HG02642 (cell line): ENCODE data around the gene HBQ1.
A peak's percentile ranks its signal among the peaks of the same experiment; 100 is the strongest.
"Not testable (repeated sequence)": the region's sequence is repeated elsewhere in the genome, so short reads cannot be mapped to it uniquely, and the experiment has no call there.

Experiments
- ATAC-seq: cut with Tn5 transposase; IDR thresholded peaks from one replicate; pipeline ENCODE4 v1.9.1; 2021; ENCODE audit warnings: mild to moderate bottlenecking; ENCODE audit not compliant: unreplicated experiment, poor library complexity

The HBQ1 gene

GRCh38 chr16:175011-175949 is 5.0 kb upstream of the HBQ1 start:
- ATAC-seq, result no peak

- ATAC-seq, result not testable (repeated sequence)
Measured at GRCh38 chr16:176006-176405, 4.3 kb upstream of the HBQ1 start.

GRCh38 chr16:176477-177382 is 3.5 kb upstream of the HBQ1 start, which contains the start of gene HBA1:
Gene HBA1, plus strand, starts transcription at chr16:176680. Its CDS starts 37 bp downstream, at chr16:176717.
- not testable (repeated sequence) for ATAC-seq

GRCh38 chr16:177394-177822 is 2.9 kb upstream of the HBQ1 start:
- no peak for ATAC-seq

- ATAC-seq, result no peak
Measured at GRCh38 chr16:177981-178667, 2.1 kb upstream of the HBQ1 start.

GRCh38 chr16:178668-179015 is 1.6 kb upstream of the HBQ1 start:
- ATAC-seq, result no peak

- no peak for ATAC-seq
Measured at GRCh38 chr16:179211-180092, 807 bp upstream of the HBQ1 start.

GRCh38 chr16:180681-181564 is 664 bp downstream of the HBQ1 start:
- ATAC-seq, result peak; percentile 54

GRCh38 chr16:181565-182021 is 1.3 kb downstream of the HBQ1 start:
- ATAC-seq, result no peak

GRCh38 chr16:183005-183404 is 2.7 kb downstream of the HBQ1 start:
- no peak for ATAC-seq

- no peak for ATAC-seq
Measured at GRCh38 chr16:185213-185612, 5.0 kb downstream of the HBQ1 start.

GRCh38 chr16:185691-186090 is 5.4 kb downstream of the HBQ1 start:
- ATAC-seq, result no peak

GRCh38 chr16:187330-187729 is 7.1 kb downstream of the HBQ1 start:
- ATAC-seq, result no peak

GRCh38 chr16:188674-189073 is 8.4 kb downstream of the HBQ1 start:
- ATAC-seq, result no peak

GRCh38 chr16:189604-190186 is 9.4 kb downstream of the HBQ1 start:
- ATAC-seq, result no peak

GRCh38 chr16:191831-192230 is 11.6 kb downstream of the HBQ1 start:
- no peak for ATAC-seq

GRCh38 chr16:192686-193085 is 12.4 kb downstream of the HBQ1 start:
- no peak for ATAC-seq

GRCh38 chr16:193441-193840 is 13.2 kb downstream of the HBQ1 start:
- no peak for ATAC-seq
